ENCODE results near the gene TMEM89. TPM values are rescaled to one million over a fixed set of nuclear protein-coding genes. Genes with fewer than 3 reads are reported as not detected.

Gene TMEM89
- total RNA-seq, 3 donors from 2014 or later = not detected

GRCh38 chr3:48644898-48645760 is 23.6 kb upstream of the TMEM89 start:
- Histone ChIP-seq H3K4me1 (no peaks in the 10 kb centered on the region), H3K9me3 (no peaks in the 10 kb centered on the region), H3K4me3 (no peak overlapping the region), H3K27ac (no peak overlapping the region), H3K36me3 (no peaks in the 10 kb centered on the region), H3K27me3 (no peaks in the 10 kb centered on the region)
- intact Hi-C loops (cut with DNase I; ENCODE audit: low total_unique reads) = loop anchor here (5.0 kb wide), 1 partner anchor 693 kb away; no protein-coding TSS in a partner anchor
- no peak for TF ChIP-seq POLR2AphosphoS5 (IDR thresholded peaks at IDR 0.05)
- no peak for TF ChIP-seq CTCF (IDR thresholded peaks at IDR 0.05)
- TF ChIP-seq POLR2A (IDR thresholded peaks at IDR 0.05) = no peak
- DNase-seq (ENCODE audit: low spot score in 2 of 2) = no peak

- Histone ChIP-seq H3K27me3 (no peaks in the 10 kb centered on the region), H3K9me3 (no peaks in the 10 kb centered on the region), H3K4me1 (no peaks in the 10 kb centered on the region), H3K36me3 (no peaks in the 10 kb centered on the region), H3K4me3 (no peak overlapping the region), H3K27ac (no peak overlapping the region)
- intact Hi-C loops (cut with DNase I; ENCODE audit: low total_unique reads) = no loop called here
- DNase-seq (ENCODE audit: low spot score in 2 of 2) = no peak
- no peak for TF ChIP-seq CTCF (IDR thresholded peaks at IDR 0.05)
- TF ChIP-seq POLR2AphosphoS5 (IDR thresholded peaks at IDR 0.05) = no peak
- no peak for TF ChIP-seq POLR2A (IDR thresholded peaks at IDR 0.05)
These were observed 21.0 kb upstream of the TMEM89 start for GRCh38 chr3:48642605-48643004.

GRCh38 chr3:48641396-48641795 is 19.8 kb upstream of the TMEM89 start:
- Histone ChIP-seq H3K9me3 (no peaks in the 10 kb centered on the region), H3K27me3 (no peaks in the 10 kb centered on the region), H3K36me3 (no peaks in the 10 kb centered on the region), H3K4me3 (no peak overlapping the region), H3K4me1 (peaks cover 0 to under 1% of the 10 kb centered on the region in 2 donors), H3K27ac (no peak overlapping the region)
- no peak for TF ChIP-seq POLR2A (IDR thresholded peaks at IDR 0.05)
- no peak for TF ChIP-seq CTCF (IDR thresholded peaks at IDR 0.05)
- TF ChIP-seq POLR2AphosphoS5 (IDR thresholded peaks at IDR 0.05) = no peak
- intact Hi-C loops (cut with DNase I; ENCODE audit: low total_unique reads) = no loop called here
- DNase-seq (ENCODE audit: low spot score in 2 of 2) = no peak

- intact Hi-C loops (cut with DNase I; ENCODE audit: low total_unique reads) = no loop called here
These were observed 18.5 kb upstream of the TMEM89 start for GRCh38 chr3:48639944-48640606.

More at GRCh38 chr3:48639944-48640606, 18.5 kb upstream of the TMEM89 start:
- TF ChIP-seq CTCF (IDR thresholded peaks at IDR 0.05) (no peak), POLR2A (IDR thresholded peaks at IDR 0.05) (no peak), POLR2AphosphoS5 (IDR thresholded peaks at IDR 0.05) (no peak)
- no peak overlapping the region for H3K4me3 ChIP-seq
- peaks cover 0 to 4% of the 10 kb centered on the region in 2 donors for H3K4me1 ChIP-seq
- no peak for DNase-seq (ENCODE audit: low spot score in 2 of 2)
- no peaks in the 10 kb centered on the region for H3K27me3 ChIP-seq
- H3K36me3 ChIP-seq = no peaks in the 10 kb centered on the region
- H3K27ac ChIP-seq = no peak overlapping the region
- no peaks in the 10 kb centered on the region for H3K9me3 ChIP-seq
